AG09319 (cell line): ENCODE measurements around the gene AKNA.
"Not testable (repeated sequence)": the region's sequence is repeated elsewhere in the genome, so short reads cannot be mapped to it uniquely, and the experiment has no call there.

Experiments used
- DNase-seq: peaks from one replicate; pipeline ENCODE4 v3.0.0-alpha.2; 2010; ENCODE audit warnings: low read depth; ENCODE audit errors: extremely low read depth
- CTCF ChIP-seq: IDR thresholded peaks from 2 replicates; pipeline ENCODE4 v1.5.1; 2011; ENCODE audit warnings: low read depth, mild to moderate bottlenecking, inconsistent platforms, low read length, moderate library complexity

AKNA gene

GRCh38 chr9:114334490-114334889 lies 53.3 kb downstream of the AKNA start:
- no peak for DNase-seq
- no peak for TF ChIP-seq CTCF

GRCh38 chr9:114333718-114334117 lies 54.1 kb downstream of the AKNA start:
- DNase-seq = not testable (repeated sequence)

- DNase-seq = not testable (repeated sequence)
Measured at GRCh38 chr9:114332474-114333040, 55.2 kb downstream of the AKNA start.

- DNase-seq = not testable (repeated sequence)
Measured at GRCh38 chr9:114331229-114332195, 56.3 kb downstream of the AKNA start.

- TF ChIP-seq CTCF = no peak
- no peak for DNase-seq
Measured at GRCh38 chr9:114330636-114331035, 57.1 kb downstream of the AKNA start.

- DNase-seq = not testable (repeated sequence)
Measured at GRCh38 chr9:114329625-114330022, 58.2 kb downstream of the AKNA start, which contains the start of gene ORM2. Gene ORM2 (plus strand): TSS chr9:114329869. CDS start chr9:114329905, 36 bp downstream.

GRCh38 chr9:114328937-114329624 lies 58.7 kb downstream of the AKNA start:
- not testable (repeated sequence) for DNase-seq

- not testable (repeated sequence) for DNase-seq
Measured at GRCh38 chr9:114328357-114328820, 59.4 kb downstream of the AKNA start.

GRCh38 chr9:114327749-114328148 lies 60.0 kb downstream of the AKNA start:
- DNase-seq = no peak
- no peak for TF ChIP-seq CTCF

- not testable (repeated sequence) for DNase-seq
Measured at GRCh38 chr9:114325684-114326254, 62.0 kb downstream of the AKNA start.

- DNase-seq = not testable (repeated sequence)
Measured at GRCh38 chr9:114324965-114325364, 62.8 kb downstream of the AKNA start.
